ENCODE measurements around the gene DPH6.

- TF ChIP-seq CTCF (IDR thresholded peaks at IDR 0.05; ENCODE audit: poor library complexity) (no peak), EZH2phosphoT487 (IDR thresholded peaks at IDR 0.05; ENCODE audit: low read depth, severe bottlenecking, unreplicated experiment) (no peak), EZH2 (IDR thresholded peaks at IDR 0.05; ENCODE audit: borderline replicate concordance) (no peak)
Measured at GRCh38 chr15:35560870-35561269, 14.9 kb upstream of the DPH6 start.
